PFSK-1 (cell line): Measurements from ENCODE around the gene CLIP3. TPM values are rescaled to one million over a fixed set of nuclear protein-coding genes. Genes with fewer than 3 reads are reported as not detected.

Experiments used
- FOXP2 ChIP-seq: optimal IDR thresholded peaks from 2 replicates; pipeline ENCODE3; 2011; ENCODE audit warnings: borderline replicate concordance, control low read depth, inconsistent platforms; ENCODE audit not compliant: insufficient read depth; ENCODE audit errors: extremely low read length, extremely low read depth
- POLR2AphosphoS5 ChIP-seq: IDR thresholded peaks from 2 replicates; pipeline ENCODE4 v1.6.1; 2012; ENCODE audit warnings: low read depth, mild to moderate bottlenecking, control low read depth, low read length, moderate library complexity
- SIN3A ChIP-seq: IDR thresholded peaks from 2 replicates; pipeline ENCODE4 v1.6.1; 2012; ENCODE audit warnings: mild to moderate bottlenecking, low read length, moderate library complexity, borderline replicate concordance; ENCODE audit not compliant: insufficient read depth
- TAF1 ChIP-seq: IDR thresholded peaks from 2 replicates; pipeline ENCODE4 v1.6.1; 2012; ENCODE audit warnings: low read length, control low read depth, borderline replicate concordance; ENCODE audit not compliant: insufficient read depth
- polyA plus RNA-seq: library from polyadenylated mRNA; unstranded; fragments of >200 nt; gene quantifications from one replicate; pipeline ENCODE4 v1.2.1, GENCODE V29; 2012; ENCODE audit warnings: low read depth, missing spikeins; ENCODE audit not compliant: insufficient read length
- TF ChIP-seq, protein P1 (sequence below), 2 experiments: IDR thresholded peaks; 2 replicates each; pipeline versions ENCODE4 v1.6.1 to v1.8.0; 2011 to 2012; ENCODE audit warnings: low read depth in 2 of 2, low read length in 2 of 2, control low read depth in 1 of 2, inconsistent platforms in 1 of 2, mild to moderate bottlenecking in 1 of 2, moderate library complexity in 1 of 2; ENCODE audit not compliant: insufficient read depth in 1 of 2

The CLIP3 gene
- 19.2 TPM for polyA plus RNA-seq

- peak; percentile 36 for TF ChIP-seq FOXP2
- TF ChIP-seq TAF1, result no peak
Observed at GRCh38 chr19:36032251-36033104, at the start of gene CLIP3. CLIP3 (minus strand) TSS chr19:36032873; CDS start chr19:36032357, 516 bp downstream.

DNA sequence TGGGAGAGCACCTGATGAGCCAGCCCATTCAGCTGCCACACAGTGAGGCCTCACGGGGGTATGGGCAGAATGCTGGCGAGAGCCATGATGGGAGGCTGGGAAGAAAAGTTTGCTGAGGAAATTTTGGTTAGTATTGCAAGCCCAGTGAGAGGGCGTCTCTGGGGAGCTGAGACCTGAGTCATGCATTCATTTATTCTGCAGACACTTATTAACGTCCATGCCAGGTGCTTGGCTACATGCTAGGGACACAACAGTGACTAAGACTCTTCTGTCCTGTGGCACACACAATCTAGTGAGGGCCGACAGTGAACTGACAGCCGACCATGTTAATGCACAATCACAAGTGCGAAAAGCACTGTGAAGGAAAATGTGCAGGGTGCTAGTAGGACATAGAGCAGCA is 49.2 kb upstream of the CLIP3 start:
- TF ChIP-seq SIN3A (no peak), FOXP2 (no peak), POLR2AphosphoS5 (no peak), TAF1 (no peak)
- TF ChIP-seq, protein P1, sequence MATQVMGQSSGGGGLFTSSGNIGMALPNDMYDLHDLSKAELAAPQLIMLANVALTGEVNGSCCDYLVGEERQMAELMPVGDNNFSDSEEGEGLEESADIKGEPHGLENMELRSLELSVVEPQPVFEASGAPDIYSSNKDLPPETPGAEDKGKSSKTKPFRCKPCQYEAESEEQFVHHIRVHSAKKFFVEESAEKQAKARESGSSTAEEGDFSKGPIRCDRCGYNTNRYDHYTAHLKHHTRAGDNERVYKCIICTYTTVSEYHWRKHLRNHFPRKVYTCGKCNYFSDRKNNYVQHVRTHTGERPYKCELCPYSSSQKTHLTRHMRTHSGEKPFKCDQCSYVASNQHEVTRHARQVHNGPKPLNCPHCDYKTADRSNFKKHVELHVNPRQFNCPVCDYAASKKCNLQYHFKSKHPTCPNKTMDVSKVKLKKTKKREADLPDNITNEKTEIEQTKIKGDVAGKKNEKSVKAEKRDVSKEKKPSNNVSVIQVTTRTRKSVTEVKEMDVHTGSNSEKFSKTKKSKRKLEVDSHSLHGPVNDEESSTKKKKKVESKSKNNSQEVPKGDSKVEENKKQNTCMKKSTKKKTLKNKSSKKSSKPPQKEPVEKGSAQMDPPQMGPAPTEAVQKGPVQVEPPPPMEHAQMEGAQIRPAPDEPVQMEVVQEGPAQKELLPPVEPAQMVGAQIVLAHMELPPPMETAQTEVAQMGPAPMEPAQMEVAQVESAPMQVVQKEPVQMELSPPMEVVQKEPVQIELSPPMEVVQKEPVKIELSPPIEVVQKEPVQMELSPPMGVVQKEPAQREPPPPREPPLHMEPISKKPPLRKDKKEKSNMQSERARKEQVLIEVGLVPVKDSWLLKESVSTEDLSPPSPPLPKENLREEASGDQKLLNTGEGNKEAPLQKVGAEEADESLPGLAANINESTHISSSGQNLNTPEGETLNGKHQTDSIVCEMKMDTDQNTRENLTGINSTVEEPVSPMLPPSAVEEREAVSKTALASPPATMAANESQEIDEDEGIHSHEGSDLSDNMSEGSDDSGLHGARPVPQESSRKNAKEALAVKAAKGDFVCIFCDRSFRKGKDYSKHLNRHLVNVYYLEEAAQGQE (IDR thresholded peaks at IDR 0.05; ENCODE audit: insufficient read depth in 1 of 2, low read depth in 2 of 2, low read length in 2 of 2), result no peak

DNA sequence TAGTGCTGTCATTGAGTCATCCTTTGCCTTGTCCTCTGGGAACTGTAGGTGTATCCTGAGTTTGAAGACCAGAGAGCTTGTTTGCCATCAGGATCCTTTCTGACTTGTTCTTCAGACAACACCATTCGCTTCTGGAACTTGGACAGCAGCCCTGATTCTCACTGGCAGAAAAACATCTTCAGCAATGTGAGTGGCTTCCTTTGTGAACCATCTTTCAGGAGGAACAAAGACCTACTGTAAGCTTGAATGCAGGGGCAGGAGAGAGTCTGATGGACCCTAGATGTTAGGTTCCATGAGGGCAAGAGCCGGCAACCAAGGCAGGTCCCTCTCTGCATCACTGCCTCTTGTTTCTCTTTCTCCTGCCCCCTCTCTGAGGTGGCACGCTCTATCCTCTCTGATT is 48.7 kb upstream of the CLIP3 start:
- TF ChIP-seq, protein P1 (IDR thresholded peaks at IDR 0.05; ENCODE audit: insufficient read depth in 1 of 2, low read depth in 2 of 2, low read length in 2 of 2), result no peak
- no peak for TF ChIP-seq FOXP2
- no peak for TF ChIP-seq POLR2AphosphoS5
- TF ChIP-seq TAF1, result no peak

GRCh38 chr19:36079389-36079945 is 46.8 kb upstream of the CLIP3 start:
- TF ChIP-seq, protein P1 (IDR thresholded peaks at IDR 0.05; ENCODE audit: insufficient read depth in 1 of 2, low read depth in 2 of 2, low read length in 2 of 2), result no peak
- TF ChIP-seq POLR2AphosphoS5, result no peak
- TF ChIP-seq TAF1, result no peak
- no peak for TF ChIP-seq SIN3A
- TF ChIP-seq FOXP2, result no peak

DNA sequence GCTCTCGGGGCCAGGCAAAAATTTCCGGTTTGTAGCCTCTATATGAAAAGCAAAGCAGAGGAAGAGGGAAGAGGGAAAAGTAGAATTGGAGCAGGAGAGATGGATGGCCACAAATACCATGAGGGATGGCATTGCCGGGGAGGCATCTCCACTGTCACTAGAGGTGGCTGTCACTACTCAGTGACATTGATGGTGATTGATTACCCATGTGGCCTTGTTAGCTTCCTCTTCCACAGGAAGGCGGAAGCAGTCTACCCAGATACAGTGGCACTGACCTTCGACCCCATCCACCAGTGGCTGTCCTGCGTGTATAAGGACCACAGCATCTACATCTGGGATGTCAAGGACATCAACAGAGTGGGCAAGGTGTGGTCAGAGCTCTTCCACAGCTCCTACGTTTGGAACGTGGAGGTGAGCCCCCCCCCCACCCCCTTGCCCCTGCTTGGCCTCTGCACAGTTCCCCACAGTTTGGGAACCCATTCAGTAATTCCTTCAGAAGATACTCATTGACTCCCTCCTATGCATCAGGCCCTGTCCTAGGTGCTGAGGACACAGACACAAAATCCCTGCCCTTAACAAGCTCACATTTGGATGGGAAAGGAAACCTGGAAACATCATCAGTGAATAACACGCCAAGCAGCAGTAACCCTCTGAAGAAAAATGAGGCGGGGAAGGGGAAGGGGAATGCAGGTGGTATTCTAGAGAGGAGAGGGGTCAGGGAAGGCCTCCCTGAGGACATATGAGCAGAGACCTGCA is 40.6 kb upstream of the CLIP3 start:
- TF ChIP-seq SIN3A, result no peak
- TF ChIP-seq, protein P1 (IDR thresholded peaks at IDR 0.05; ENCODE audit: insufficient read depth in 1 of 2, low read depth in 2 of 2, low read length in 2 of 2), result peak; percentile 27 to 85; a peak in 3 of 4 replicates
